TTC549 (cell line): Measurements from ENCODE around the gene LLPH.
A peak's percentile ranks its signal among the peaks of the same experiment; 100 is the strongest.

Experiments
- FAIRE-seq: peaks from 2 replicates; lab custom pipeline; 2012; peaks lifted over from hg19 to GRCh38; lab: Jason Lieb, UNC

The LLPH gene

DNA sequence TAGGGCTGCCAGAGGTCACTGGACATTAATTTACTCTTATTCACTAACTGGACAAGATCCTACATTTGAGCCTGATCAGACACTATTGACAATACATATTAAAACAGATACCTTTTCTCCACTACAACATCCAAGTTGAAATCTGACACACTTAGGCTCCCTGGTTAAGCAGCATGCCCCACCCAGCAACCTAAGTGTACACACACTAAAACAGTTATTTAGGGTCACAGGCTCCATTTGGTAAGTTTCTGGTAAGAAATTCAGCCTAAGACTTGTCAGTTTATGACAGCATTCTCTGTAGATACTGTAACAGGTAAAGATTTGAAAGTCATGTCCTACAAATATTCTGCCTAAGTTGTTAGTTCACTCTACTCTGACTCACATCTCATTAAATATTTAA, 12.3 kb upstream of the LLPH start:
- FAIRE-seq, result no peak

DNA sequence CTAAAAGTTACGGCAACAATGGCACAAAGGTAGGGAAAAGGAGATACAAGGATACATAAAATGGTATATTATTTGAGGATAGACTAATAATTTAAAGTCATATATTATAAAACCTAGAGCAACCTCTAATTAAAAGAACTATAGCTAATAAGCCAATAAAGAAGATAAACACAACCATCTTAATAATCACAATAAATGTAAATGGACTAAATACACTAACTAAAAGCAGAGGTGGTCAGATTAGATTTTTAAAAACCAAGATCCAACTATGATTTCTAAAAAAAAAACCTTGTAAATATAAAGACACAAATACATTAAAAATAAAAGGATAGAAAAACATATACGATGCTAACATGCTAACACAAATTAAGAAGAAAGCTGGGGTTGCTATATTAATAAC, 10.7 kb upstream of the LLPH start:
- FAIRE-seq, result peak; percentile 36

DNA sequence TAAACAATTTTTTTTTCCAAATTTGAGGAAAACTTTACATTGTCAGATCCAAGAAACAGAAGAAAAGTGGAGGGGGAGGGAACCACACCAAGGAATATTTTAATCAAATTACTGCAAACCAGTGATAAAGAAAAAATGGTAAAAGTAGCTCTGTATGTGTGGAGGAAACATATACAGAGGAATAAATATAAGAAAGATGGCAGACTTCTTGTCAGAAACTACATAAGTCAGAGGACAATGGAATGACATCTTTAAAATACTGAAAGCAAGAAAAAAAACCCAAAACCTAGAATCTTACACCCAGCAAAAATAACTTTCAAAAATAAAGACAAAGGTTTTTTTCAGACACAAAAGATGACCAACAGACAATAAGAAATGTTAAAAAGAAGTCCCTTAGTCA, 10.2 kb upstream of the LLPH start:
- peak; percentile 31 for FAIRE-seq

DNA sequence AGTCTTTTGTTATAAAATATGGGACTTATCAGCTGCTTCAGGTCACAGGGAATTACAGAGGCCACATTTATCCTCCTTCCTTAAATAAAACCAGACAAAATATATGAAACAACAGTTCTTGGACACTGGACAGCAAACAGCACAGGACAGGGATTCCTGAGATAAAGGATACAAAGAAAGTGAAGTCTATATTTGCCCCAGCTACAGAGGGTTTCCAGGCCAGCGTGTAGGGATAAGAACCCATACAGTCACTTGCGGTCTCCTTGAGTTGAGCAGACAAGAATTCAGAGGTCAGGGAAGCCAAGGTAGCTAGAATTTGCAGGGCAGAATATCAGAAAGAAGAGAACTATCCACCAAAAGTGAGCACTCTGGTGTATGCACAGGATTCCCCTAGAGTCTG, 8.8 kb upstream of the LLPH start:
- FAIRE-seq, result no peak

DNA sequence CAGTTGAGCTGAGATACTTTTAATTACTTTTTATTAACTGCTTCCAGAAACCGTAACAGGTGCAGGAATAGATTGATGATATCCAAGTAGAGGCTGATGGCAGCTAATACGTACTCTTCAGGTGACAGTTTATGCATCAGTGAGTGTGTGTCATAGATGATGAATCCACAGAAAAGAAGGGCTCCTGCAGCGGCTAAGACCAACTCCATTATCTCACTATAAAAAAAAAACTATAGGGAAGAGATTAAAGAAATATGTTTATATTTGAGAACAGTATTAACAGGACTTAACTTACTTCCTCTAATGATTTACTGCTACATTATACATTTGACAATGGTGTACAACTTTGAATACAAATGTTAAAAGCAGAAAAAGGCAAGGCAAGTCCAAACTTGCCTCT, 7.4 kb upstream of the LLPH start:
- FAIRE-seq, result no peak

DNA sequence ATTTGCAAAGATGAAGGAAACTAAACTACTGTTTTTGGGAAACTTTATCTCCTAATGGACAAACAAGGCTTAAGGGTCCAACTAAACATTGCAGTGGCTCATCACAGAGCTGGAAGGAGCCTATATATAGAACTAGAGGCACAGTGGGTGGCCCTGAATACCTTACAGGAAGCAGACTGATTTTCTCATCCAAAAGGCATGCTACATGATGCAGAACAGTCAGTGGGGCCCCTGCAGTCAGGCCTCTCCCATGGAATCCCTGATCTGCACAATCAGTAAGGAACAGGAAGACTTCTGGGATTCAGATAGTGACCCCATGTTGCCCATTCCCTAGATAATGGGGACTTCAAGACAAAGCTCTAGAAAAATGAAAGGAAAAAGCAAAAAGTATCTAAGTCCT, 1.9 kb upstream of the LLPH start:
- FAIRE-seq, result no peak

DNA sequence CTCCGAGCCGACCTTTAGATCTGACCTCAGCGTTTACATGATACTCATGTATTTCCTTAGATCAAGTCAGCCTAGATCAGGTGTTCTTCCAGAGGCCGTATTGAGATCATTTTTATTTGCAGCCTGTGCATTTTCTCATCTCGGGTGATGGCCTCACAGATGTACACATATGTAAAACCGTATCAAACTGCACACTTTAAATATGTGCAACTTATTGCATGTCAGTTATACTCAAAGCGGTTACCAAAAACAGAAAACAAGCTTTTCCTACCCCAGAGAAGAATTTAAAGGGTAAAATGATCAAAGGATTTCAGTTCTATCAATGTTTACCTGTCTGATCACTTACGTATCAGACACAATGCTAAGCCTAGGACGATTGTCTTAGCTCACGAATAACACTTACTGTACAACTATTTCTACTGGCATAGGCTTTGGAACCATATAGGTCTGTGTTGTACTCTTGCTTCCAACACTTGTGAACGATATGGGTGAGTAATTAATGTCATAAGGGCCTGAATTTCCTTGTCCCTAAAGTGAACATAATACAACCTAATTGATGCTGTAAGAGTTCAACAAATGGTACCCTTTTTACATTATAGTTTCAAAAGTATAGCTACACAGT, 628 bp upstream of the LLPH start:
- no peak for FAIRE-seq

DNA sequence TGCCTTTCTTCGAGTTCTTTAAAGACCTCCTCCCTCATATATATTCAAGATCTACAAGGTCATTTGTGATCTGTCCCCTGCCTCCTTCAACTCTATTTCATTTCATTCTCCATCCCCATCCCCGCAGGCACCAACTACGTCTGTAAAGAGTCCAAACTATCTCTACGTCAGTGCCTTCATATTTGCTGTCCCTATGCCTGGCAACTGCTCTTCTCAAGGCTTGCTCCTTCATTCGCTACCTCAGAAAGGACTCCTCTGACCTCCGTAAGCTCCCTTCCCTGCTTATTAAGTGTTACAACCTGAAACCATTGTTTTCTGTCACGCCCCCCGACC, 650 bp downstream of the LLPH start:
- no peak for FAIRE-seq

DNA sequence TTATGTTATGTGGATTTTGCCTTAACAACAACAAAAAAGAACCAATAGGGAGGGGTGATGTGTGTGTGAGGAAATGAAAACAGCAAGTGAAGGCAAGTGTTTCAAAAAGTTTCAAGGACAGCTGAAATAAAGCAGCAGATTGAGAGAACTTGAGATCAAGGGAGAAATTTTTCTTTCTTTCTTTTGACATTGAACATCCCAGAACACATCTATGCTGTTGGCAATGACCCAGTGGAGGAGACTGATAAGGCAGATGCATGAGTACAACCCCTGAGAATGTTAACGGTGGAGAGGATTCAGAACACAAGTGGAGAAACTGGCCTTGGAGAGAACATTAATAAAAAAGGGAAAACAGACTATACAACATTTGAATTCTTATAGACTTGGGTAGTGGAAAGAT, 2.9 kb downstream of the LLPH start:
- FAIRE-seq, result no peak

DNA sequence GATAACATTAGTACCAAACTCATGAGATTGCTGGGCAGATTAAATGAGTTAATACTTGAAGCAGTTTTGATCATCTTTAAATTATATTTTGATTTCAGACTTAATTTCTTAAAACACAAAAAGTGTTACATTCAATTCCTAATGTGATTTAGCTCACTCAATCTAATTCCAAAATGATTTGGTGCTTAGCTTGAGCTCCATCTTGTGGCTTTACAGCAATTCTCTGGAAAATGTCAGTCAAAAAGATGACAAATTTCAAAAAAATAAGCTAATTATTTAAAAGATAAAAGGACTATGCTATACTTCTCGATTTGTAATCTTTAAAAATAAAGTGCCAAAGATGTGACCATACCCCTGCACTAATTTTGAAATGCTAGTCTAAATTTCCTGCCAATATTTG, 10.1 kb downstream of the LLPH start:
- FAIRE-seq, result peak; percentile 58

DNA sequence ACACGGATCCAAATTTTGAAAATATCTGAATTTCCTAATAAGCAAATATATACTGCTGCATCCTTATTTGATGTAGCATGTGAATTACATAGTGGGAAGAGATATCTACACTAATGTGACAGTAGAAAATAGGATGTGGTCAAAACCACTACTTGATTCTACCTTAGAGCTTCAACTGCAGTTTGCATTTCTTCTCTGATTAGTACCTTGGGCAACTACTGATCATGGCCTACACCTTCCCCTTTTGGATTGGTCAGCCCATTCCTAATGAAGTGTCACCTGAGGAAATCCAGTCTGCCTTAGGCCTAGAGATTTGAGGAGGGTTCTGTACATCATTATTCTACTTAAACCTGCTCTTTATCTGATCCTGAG, 10.7 kb downstream of the LLPH start:
- FAIRE-seq, result no peak

DNA sequence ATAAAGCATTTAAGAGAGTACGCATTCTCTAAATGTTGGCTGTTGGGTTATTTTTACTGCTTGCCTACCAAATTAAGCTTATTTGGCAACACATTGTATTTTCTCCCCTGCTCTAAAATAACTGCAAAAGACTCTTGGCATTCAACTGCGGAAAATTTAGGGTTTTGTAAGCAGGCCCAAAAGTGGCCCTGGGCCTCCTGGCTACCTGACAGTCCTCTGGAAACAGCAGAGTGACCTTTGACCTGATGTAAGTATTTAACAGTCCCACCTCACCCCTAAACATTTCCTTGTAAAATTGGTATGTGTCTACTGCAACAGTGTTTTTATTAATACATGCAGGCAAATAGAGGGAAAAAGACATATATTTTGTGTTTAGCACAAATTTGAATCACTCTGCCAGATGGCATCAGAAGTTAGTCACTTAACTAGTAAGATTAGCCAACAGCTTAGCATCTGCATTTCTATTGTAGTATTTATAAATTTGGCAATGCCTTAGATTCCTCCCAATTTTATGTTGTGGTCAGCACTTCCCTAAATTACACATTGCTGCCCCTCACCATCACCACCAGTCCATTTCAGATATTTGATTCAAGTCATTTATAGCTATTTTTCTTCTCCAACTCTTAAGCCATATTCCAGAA, 11.2 kb downstream of the LLPH start:
- no peak for FAIRE-seq

DNA sequence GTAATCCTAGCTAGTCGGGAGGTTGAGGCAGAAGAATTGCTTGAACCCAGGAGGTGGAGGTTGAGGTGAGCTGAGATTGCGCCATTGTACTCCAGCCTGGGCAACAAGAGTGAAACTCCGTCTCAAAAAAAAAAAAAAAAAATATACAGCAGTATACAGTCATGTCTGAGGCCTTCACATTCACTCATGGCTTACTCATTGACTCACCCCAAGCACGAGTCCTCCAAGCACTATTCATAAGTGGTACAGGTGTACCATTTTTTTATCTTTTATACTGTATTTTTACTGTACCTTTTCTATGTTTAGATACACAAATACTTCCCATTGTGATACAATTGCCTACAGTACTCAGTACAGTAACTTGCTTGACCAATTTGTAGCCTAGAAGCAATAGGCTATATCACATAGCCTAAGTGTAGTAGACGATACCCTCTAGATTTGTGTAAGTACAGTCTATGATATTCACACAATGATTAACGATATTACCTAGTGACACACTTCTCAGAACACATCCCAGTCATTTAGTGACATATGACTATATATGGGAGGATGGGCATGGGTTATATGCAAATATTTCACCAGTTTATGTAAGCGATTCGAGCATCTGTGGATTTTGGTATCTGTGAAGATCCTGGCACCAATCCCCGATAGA, 12.2 kb downstream of the LLPH start:
- FAIRE-seq, result no peak

DNA sequence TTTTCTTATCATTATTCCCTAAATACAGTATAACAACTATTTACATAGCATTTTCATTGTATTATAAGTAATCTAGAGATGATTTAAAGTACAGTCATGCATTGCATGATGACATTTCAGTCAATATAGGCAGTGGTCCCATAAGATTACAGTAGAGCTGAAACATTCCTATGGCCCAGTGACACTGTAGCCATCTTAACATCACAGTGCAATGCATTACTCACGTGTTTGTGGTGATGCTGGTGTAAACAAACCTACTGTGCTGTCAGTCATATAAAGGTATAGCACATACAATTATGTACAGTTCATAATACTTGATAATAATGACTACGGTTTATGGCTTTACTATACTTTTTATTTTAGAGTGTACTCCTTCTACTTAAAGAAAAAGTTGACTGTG, 13.3 kb downstream of the LLPH start:
- FAIRE-seq, result no peak

DNA sequence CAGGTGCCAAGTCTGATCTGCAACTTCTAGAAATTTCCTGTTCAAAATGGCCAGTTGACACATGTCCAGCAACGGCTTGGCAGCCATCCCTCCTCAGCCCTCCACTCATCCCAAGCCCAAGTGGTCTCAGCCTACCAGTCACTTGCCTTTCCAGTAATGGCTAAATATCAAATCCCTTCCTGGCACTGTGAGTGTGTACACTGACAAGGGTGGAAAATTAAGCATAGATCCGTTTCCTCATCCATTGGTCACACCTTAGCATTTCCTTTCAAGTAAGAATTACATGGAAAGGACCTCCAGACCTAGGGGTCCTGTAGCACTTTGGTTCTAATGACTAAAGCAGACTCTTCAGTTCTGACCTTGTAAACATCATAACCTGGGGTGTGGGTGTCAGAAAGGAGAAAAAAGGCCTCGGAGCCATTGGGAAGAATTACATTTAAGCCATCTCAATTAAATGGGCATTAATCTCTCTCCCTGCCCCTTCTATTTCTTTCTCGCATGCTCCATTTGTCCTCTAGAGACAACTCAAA, 15.4 kb downstream of the LLPH start:
- FAIRE-seq, result no peak

DNA sequence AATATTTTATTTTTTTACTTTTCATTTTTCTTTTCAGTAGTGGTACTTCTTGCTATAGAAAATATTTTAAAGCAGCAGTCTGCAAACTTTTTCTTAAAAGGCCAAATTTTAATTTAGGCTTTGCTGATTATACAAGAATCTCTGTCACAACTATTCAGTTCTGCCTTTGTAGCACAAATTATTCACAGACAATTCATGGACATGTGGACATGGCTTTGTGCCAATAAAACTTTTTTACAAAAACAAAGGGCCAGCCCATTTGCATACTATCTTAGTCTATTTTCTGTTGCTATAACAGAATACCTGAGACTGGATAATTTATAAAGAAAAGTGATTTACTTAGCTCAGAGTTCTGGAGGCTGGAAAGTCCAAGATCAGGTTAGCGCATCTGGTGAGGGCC, 17.1 kb downstream of the LLPH start:
- no peak for FAIRE-seq

DNA sequence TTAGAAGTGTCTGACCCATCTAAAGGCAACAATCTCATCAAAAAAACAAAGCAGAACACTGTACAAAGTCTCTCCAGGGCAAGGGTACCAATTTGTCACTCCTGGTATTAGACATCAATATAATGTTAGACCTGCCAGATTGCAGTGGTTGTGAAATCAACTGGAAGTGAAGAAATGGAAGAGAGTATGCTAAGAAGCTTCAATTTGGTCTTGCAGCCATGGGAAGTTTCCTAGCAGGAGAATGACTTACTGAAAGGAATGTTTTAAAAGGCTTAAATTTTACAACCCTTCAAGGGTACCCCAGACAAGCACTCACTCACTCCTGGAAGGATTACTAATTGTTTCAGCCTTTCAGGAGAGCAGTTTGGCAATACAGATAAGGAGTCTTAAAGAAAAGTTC, 18.9 kb downstream of the LLPH start:
- peak; percentile 97 for FAIRE-seq

DNA sequence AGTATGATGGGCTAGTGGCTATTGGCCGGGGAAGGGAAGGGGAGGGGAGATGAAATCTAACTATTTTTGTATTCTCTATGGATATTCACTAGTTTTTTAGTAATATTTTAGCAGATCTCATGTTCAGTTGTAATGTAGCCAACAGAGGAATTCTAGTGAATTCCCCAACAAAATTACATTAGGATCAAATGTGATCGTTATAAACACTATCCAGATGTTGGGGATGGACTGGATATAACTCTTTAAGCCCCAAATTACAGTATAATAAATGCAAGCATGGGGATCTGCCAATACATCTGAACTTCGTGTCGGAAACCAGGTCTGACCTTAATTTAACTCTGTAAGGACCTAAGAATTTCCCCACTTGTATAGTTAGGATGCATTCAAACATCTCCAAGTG, 21.5 kb downstream of the LLPH start:
- no peak for FAIRE-seq

DNA sequence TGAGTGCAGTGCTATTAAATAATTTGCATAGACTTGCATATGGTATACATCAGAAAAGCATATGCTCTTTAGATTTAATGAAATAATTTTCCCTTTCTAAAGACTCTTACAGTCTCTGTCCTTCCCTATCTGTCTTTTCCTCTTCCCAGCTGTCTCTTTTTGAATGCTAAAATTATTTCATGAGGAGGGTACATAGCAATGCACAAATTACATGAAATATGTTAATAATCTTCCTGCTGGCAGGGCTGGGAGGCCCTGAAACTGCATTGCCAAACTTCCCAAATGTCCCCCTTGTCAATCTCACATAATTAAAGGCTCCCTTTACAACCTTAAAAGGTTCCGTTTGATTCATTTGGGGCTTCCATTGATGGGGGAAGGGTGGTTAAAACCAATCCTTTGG, 22.2 kb downstream of the LLPH start:
- no peak for FAIRE-seq

DNA sequence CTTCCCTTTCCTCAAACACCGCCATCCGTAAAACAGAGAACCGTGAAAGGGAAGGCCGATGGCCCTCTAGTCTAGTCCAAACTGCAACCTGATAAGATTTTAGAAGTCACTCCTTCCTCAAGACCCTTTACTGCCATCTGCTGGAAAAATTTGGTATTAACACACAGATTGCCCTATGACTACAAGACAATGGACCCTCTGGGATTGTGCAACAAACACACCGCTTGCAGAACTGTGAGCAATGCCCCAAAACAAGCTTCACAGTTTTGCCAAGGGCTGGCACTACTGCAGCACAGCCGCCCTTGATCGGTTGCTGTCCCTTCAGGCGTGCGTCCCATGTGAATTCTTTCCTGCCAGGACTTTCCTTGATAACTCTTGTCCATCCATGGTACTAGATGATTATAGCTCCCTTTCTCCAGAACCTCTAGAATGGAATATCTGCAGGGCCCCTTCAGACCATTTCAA, 23.1 kb downstream of the LLPH start:
- FAIRE-seq, result peak; percentile 95

DNA sequence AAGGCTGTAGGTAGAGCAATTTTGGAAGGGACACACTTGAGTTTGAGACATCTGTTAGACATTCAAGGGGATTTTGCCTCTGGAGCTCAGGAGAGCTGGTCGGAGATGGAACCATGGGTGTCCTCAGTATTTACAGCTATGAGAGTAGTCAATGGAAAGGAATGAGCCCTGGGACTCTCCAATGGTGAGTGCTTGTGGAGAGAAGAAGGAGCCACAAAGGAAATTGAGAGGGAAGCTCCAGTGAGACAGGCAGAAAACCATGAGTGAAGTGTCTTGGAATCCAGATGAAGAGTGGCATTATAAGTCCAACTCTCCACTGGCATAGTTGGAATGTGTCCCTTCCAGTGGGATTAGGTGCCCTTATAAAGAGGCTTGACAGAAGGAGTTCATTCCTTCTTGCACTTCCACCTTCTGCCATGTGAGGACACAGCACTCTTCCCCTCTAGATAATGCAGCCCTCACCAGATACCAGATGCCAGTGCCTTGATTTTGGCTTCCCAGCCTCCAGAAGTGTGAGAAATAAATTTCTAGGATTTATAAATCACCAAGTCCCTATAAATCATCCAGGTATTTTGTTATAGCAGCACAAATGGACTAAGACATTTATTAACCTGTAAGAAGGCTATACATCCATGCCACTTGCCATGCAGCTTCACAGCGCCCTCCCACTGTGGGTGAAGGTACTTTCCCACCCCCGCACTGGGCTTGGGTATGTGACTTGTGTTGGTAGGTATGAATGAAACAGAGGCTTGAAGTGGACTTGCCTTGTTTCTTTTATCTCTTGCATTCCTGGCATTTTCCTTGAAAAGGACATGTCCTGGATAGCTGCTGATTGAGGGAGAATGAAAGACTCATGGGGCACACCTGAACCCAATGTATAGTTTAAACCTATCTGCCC, 27.3 kb downstream of the LLPH start:
- no peak for FAIRE-seq

DNA sequence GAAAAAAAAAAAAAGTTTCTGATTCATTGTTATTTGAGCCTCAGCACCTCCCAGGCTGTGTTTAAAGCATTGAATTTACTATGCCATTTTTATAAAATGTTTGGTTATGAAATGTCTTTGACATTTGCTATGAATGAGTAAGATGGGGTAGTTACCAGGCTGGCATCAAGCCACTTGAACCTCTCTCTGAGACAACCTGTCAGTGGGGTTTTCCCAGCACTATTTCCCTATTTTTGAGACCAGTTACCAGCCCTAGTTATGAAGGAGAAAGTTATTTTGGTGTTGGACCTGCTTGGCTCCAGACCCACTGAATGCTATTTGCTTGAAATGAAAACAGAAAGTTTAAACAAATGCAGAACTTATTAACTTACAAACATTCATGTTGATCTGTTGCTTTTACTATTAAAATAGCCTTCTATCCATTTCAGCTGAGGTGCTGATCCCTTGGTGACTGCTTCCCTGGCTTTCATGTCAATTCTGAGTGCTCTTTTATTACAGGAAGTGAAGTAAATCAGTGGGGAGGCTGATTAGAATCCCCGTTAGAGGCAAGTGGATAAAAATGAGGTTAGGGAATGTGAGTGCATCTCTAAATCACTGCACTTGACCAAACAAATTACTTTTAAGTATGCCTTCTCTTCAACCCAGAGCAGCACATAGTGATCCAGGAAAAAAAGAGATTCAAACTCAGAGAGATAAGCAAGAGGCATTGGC, 37.8 kb downstream of the LLPH start:
- peak; percentile 7 for FAIRE-seq
